Measurements from ENCODE around the gene RHNO1. TPM values are rescaled to one million over a fixed set of nuclear protein-coding genes. Genes with fewer than 3 reads are reported as not detected.

RHNO1 gene
- total and polyA plus RNA-seq, 11 donors = 3.1 to 15.0 (median 5.7) TPM

DNA sequence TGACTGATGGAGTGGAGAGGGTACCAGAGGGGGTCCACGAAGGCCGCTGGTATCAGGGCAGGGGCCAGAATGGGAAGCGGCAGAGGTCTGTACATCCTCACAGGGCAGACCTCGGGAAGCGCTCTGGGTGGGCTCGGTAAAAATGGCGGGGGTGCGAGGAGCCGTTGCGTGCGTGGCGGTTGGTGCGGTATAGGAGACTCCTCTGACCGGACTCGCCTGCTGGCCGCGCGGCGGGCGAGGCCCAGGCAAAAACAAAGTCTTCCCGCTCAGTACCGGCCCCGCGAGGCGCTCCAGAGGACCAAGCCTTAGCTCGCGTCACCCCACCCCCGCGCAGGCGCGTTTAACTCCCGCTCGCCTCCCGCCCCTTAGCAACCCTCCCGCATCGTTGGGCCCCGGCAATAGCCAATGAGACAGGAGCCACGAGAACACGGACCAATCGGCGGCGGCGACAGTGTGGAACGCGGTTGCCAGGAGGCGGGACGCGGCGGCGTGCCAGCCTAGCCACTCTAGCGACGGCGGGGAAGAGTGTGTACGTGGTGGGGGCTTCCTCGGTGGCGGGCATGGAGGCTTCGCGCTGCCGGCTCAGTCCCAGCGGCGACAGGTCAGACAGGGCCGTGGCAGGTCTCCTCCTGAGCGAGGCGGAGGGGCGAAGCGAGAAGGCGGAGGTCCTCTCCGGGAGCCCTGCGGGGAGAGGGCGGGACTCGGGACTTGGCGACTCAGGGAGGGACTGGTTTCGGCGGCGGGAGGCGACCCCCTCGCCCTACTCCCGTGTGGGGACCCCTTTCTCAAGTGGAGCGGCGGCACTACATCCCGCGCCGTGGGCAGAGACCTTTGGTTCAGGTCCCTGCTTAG lies 13.6 kb downstream of the RHNO1 start, which contains the start of gene TULP3:
Gene TULP3, plus strand, starts transcription at position 504 of the 852 bp plus-strand sequence. Its CDS starts 57 bp downstream, at position 561.
- Histone ChIP-seq H3K4me1 (peaks cover 0 to 28% (median 11%) of the 10 kb centered on the region in 12 donors), H3K36me3 (peaks cover 0 to 24% (median 0%) of the 10 kb centered on the region in 9 donors), H3K9me3 (no peaks in the 10 kb centered on the region), H3K4me3 (peak within 1 kb of the TSS; percentile 62 to 97 (median 86)), H3K27me3 (no peaks in the 10 kb centered on the region), H3K27ac (peak within 1 kb of the TSS; percentile 75 to 98 (median 89))
- DNase-seq (peak; percentile 99), ATAC-seq (peak; percentile 99 to 100 (median 99))
- intact Hi-C loops (cut with DNase I) = loop anchor here in 1 of 10 donors (10.0 kb wide), 1 partner anchor 54 kb away; no protein-coding TSS in a partner anchor
- 0 to 1% (median 1%) methylated on average over 25 to 83 of the region's 83 CpGs for WGBS, 4 donors
- TF ChIP-seq CTCF (IDR thresholded peaks at IDR 0.05) = peak in 4 of 12 donors; percentile 22 to 36 (median 30)
- peak in 1 of 2 donors; percentile 85 for TF ChIP-seq POLR2A (IDR thresholded peaks at IDR 0.05)

DNA sequence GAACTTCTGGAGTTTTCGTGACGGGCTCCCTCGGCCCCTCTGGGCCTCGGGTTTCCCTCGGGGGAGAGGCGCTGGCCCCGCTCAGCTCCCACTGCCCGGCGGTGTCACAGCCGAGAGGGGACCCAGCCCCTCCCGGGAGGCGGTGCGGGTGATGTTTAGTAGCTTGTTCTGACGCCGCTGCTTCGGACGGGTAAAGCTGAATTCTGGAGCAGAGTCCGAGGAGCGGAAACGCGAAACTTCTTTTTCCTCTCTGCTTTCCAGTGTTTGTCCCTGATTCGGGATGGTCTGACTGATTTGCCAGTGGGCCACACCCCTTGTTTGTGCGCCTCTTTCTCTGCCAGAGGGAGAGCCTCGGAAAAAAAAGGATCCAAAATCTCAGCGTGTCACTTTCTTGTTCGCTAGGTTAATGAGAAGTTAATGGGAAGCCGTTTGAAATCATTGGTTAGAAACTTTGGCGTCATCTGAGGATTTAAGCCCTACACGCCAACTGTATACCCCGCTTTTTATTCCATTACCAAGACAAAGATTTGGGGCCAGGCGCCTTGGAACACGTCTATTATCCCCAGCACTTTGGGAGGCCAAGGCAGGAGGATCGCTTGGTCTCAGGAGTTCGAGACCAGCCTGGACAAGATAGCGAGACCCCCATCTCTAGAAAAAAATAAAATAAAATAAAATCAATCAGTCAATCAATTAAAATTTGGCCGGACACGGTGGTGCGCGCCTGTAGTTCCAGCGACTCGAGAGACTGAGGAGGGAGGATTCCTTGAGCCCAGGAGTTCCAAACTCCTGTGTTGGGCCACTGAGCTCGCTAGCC lies 14.4 kb downstream of the RHNO1 start:
- no peaks in the 10 kb centered on the region for H3K9me3 ChIP-seq
- intact Hi-C loops (cut with DNase I) = loop anchor here in 1 of 10 donors (10.0 kb wide), 1 partner anchor 53 kb away; no protein-coding TSS in a partner anchor
- TF ChIP-seq POLR2A (IDR thresholded peaks at IDR 0.05) (no peak), CTCF (IDR thresholded peaks at IDR 0.05) (no peak)
- ATAC-seq = peak in 3 of 4 donors; percentile 19 to 50 (median 30)
- H3K27me3 ChIP-seq = no peaks in the 10 kb centered on the region
- H3K4me1 ChIP-seq = peaks cover 0 to 31% (median 14%) of the 10 kb centered on the region in 12 donors
- H3K27ac ChIP-seq = peak overlapping the region; percentile 75 to 98 (median 89)
- 21 to 30% (median 27%) methylated on average over 34 to 42 of the region's 42 CpGs for WGBS, 4 donors
- H3K4me3 ChIP-seq = peak overlapping the region; percentile 62 to 97 (median 86)
- DNase-seq = peak in 4 of 5 donors; percentile 50 to 62 (median 57)
- H3K36me3 ChIP-seq = peaks cover 0 to 17% (median 0%) of the 10 kb centered on the region in 9 donors

- Histone ChIP-seq H3K36me3 (peaks cover 0 to 13% (median 0%) of the 10 kb centered on the region in 9 donors), H3K27ac (peak overlapping the region in 1 of 12 donors; percentile 98), H3K4me3 (peak overlapping the region in 8 of 12 donors; percentile 70 to 97 (median 92)), H3K4me1 (peaks cover 0 to 32% (median 14%) of the 10 kb centered on the region in 12 donors), H3K27me3 (no peaks in the 10 kb centered on the region), H3K9me3 (no peaks in the 10 kb centered on the region)
- no peak for DNase-seq
- TF ChIP-seq CTCF (IDR thresholded peaks at IDR 0.05) (no peak), POLR2A (IDR thresholded peaks at IDR 0.05) (no peak)
- ATAC-seq = no peak
- 79 to 88% (median 82%) methylated on average over 12 of the region's 12 CpGs for WGBS, 4 donors
- intact Hi-C loops (cut with DNase I) = loop anchor here in 1 of 10 donors (10.0 kb wide), 1 partner anchor 53 kb away; no protein-coding TSS in a partner anchor
Measured at GRCh38 chr12:2892246-2892645, 15.2 kb downstream of the RHNO1 start.
